ENCODE measurements around the gene RAD9A.

The RAD9A gene

GRCh38 chr11:67441098-67441563, 49.3 kb downstream of the RAD9A start:
- no peak for DNase-seq (ENCODE audit: low spot score)

GRCh38 chr11:67441731-67442351, 50.1 kb downstream of the RAD9A start:
- no peak for DNase-seq (ENCODE audit: low spot score)

DNA sequence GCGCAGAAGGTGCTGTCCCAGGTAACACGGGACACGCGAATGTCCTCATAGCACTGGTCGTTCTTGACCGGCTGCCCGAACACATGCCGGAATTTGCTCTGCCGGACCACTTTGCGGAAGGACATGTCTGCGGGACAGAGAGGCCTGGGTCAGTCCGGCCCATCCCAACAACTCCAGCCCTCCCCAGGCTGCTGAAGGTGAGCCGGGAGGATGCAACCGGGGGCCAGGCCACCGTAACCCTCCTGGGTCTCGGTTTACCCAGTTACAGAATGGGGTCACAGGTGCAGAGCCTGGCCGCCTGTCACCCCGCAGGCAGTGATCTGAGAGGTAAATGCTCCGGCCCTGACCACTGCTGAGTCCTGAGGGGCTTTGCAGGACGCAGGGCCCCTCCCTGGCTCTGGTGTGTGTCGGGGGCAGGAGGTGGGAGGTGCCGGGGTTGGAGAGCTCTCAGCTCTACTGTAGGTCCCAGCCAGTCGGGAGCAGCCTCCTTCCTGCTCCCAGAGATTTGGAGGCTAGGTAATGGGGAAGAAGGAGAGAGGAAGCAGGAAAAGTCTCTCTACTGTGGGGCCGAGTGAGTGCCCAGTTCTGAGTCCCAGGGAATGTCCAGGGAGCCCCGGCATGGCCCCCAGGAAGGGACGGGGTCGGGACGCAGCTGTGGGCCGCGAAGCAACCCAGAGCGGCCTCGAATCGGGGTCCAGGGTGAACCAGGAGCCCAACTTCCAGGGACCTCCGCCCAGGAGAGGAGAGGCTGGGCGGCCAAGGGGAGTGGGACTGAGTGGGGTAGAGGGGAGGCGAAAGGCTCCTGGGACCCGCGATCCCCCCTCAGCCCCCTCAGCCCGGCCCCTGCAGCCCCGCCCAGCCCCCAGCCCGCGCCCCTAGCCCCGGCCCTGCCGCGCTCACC, 51.0 kb downstream of the RAD9A start:
- DNase-seq (ENCODE audit: low spot score): no peak

- DNase-seq (ENCODE audit: low spot score): no peak
Observed at GRCh38 chr11:67445515-67445914, 53.7 kb downstream of the RAD9A start.

Data from hematopoietic multipotent progenitor cell treated with erythropoietin and hydrocortisone succinate and interleukin-3 and kit ligand, for 15 days (in vitro differentiated cells).